ENCODE data around the gene VKORC1L1.

VKORC1L1 gene

DNA sequence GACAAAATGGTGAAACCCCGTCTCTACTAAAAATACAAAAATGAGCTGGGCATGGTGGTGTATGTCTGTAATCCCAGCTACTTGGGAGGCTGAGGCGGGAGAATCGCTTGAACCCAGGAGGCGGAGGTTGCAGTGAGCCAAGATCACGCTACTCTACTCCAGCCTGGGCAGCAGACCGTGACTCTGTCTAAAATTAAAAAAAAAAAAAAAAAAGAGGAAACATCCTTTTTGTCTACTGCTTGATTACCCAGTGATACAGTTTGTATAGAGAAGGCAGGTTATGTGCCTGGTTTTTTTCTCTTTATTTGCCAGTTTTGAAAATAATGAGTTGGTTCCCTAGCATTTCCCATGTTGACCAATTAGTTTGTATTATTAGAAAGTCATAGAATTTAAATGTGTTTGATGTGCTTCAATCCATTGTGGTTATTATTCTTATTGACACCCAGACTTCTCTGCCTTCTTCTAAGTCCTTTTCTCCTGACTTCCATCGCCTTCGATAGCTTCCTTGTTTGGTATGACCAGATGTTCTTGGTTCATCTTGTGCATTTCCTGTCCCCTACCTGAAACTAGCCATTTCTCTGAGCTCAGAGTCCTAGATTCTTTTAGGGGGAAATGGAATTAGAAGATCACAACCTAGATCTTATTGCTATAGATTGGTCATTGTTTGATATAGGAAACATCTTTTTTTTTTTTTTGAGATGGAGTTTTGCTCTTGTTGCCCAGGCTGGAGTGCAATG lies 43.2 kb downstream of the VKORC1L1 start:
- Histone ChIP-seq H3K27ac (replicated peaks) (no peak overlapping the region), H3K4me3 (replicated peaks; ENCODE audit: insufficient read depth, low read length) (no peak overlapping the region), H3K27me3 (ENCODE audit: insufficient read depth, poor library complexity, severe bottlenecking) (no peaks in the 10 kb centered on the region)
- TF ChIP-seq GABPA (IDR thresholded peaks at IDR 0.05; ENCODE audit: low read depth) (no peak), SPI1 (IDR thresholded peaks at IDR 0.05; ENCODE audit: borderline replicate concordance, low read depth) (no peak), POLR2AphosphoS5 (IDR thresholded peaks at IDR 0.05; ENCODE audit: low read depth) (no peak)
- TF ChIP-seq, protein P1, sequence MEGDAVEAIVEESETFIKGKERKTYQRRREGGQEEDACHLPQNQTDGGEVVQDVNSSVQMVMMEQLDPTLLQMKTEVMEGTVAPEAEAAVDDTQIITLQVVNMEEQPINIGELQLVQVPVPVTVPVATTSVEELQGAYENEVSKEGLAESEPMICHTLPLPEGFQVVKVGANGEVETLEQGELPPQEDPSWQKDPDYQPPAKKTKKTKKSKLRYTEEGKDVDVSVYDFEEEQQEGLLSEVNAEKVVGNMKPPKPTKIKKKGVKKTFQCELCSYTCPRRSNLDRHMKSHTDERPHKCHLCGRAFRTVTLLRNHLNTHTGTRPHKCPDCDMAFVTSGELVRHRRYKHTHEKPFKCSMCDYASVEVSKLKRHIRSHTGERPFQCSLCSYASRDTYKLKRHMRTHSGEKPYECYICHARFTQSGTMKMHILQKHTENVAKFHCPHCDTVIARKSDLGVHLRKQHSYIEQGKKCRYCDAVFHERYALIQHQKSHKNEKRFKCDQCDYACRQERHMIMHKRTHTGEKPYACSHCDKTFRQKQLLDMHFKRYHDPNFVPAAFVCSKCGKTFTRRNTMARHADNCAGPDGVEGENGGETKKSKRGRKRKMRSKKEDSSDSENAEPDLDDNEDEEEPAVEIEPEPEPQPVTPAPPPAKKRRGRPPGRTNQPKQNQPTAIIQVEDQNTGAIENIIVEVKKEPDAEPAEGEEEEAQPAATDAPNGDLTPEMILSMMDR (IDR thresholded peaks at IDR 0.05; ENCODE audit: insufficient read depth, low read length): no peak
- TF ChIP-seq, protein P2, sequence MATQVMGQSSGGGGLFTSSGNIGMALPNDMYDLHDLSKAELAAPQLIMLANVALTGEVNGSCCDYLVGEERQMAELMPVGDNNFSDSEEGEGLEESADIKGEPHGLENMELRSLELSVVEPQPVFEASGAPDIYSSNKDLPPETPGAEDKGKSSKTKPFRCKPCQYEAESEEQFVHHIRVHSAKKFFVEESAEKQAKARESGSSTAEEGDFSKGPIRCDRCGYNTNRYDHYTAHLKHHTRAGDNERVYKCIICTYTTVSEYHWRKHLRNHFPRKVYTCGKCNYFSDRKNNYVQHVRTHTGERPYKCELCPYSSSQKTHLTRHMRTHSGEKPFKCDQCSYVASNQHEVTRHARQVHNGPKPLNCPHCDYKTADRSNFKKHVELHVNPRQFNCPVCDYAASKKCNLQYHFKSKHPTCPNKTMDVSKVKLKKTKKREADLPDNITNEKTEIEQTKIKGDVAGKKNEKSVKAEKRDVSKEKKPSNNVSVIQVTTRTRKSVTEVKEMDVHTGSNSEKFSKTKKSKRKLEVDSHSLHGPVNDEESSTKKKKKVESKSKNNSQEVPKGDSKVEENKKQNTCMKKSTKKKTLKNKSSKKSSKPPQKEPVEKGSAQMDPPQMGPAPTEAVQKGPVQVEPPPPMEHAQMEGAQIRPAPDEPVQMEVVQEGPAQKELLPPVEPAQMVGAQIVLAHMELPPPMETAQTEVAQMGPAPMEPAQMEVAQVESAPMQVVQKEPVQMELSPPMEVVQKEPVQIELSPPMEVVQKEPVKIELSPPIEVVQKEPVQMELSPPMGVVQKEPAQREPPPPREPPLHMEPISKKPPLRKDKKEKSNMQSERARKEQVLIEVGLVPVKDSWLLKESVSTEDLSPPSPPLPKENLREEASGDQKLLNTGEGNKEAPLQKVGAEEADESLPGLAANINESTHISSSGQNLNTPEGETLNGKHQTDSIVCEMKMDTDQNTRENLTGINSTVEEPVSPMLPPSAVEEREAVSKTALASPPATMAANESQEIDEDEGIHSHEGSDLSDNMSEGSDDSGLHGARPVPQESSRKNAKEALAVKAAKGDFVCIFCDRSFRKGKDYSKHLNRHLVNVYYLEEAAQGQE (IDR thresholded peaks at IDR 0.05; ENCODE audit: insufficient replicate concordance, low read depth): no peak
- DNase-seq (ENCODE audit: low read depth in 1 of 2, low spot score in 1 of 2): no peak

DNA sequence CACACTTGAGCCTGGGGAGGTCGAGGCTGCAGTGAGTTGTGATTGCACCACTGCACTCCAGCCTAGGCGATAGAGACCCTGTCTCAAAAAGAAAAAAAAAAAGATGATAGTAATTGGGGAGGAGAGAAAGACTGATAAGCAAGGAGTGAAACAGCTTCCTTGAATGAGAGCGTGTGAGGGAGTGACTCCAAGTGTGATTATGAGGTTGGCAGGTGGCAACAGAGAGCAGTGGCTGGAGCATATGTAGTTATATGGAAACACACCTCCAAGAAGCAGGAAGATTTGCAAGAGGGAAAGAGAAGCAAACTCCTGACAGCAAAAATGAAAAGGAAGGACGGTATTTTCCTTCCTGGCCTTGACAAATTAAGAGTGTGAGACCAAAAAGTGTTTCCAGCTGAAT lies 50.4 kb downstream of the VKORC1L1 start:
- TF ChIP-seq SPI1 (IDR thresholded peaks at IDR 0.05; ENCODE audit: borderline replicate concordance, low read depth) (no peak), GABPA (IDR thresholded peaks at IDR 0.05; ENCODE audit: low read depth) (no peak), POLR2AphosphoS5 (IDR thresholded peaks at IDR 0.05; ENCODE audit: low read depth) (no peak)
- TF ChIP-seq, protein P2 (IDR thresholded peaks at IDR 0.05; ENCODE audit: insufficient replicate concordance, low read depth): no peak
- TF ChIP-seq, protein P1 (IDR thresholded peaks at IDR 0.05; ENCODE audit: insufficient read depth, low read length): no peak
- no peak overlapping the region for H3K4me3 ChIP-seq (replicated peaks; ENCODE audit: insufficient read depth, low read length)
- H3K27me3 ChIP-seq (ENCODE audit: insufficient read depth, poor library complexity, severe bottlenecking): no peaks in the 10 kb centered on the region
- H3K27ac ChIP-seq (replicated peaks): no peak overlapping the region
- no peak for DNase-seq (ENCODE audit: low read depth in 1 of 2, low spot score in 1 of 2)

DNA sequence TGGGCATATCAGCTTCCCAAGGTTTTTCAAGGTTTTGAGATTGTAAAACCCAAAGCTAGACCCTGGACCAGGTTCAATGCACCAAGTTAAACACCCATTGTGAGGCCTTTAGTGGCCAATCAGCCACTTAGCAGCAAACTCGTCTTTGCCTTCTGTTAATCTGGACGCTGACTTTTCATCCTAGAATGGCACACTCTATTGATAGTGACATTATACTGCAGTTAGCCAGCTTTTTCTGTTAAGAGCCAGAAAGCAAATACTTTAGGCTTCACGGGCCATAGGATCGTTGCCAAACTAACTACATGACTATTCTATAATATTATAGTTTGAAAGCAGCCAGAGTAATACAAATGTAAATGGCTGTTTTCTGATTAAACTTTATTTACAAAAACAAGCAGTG lies 51.3 kb downstream of the VKORC1L1 start:
- Histone ChIP-seq H3K27ac (replicated peaks) (no peak overlapping the region), H3K27me3 (ENCODE audit: insufficient read depth, poor library complexity, severe bottlenecking) (no peaks in the 10 kb centered on the region), H3K4me3 (replicated peaks; ENCODE audit: insufficient read depth, low read length) (no peak overlapping the region)
- TF ChIP-seq, protein P1 (IDR thresholded peaks at IDR 0.05; ENCODE audit: insufficient read depth, low read length): no peak
- no peak for TF ChIP-seq GABPA (IDR thresholded peaks at IDR 0.05; ENCODE audit: low read depth)
- TF ChIP-seq SPI1 (IDR thresholded peaks at IDR 0.05; ENCODE audit: borderline replicate concordance, low read depth): no peak
- TF ChIP-seq POLR2AphosphoS5 (IDR thresholded peaks at IDR 0.05; ENCODE audit: low read depth): no peak
- no peak for DNase-seq (ENCODE audit: low read depth in 1 of 2, low spot score in 1 of 2)
